ENCODE data around the gene BCL7B. TPM values are rescaled to one million over a fixed set of nuclear protein-coding genes. Genes with fewer than 3 reads are reported as not detected.

Gene BCL7B
- total RNA-seq, 1 donor from 2014 or later, result 52.8 TPM

- no peak for TF ChIP-seq CTCF (IDR thresholded peaks at IDR 0.05)
- Histone ChIP-seq H3K9me3 (no peaks in the 10 kb centered on the region), H3K27ac (peak overlapping the region; percentile 93), H3K36me3 (peaks cover 27% of the 10 kb centered on the region), H3K27me3 (ENCODE audit: low read depth) (no peaks in the 10 kb centered on the region), H3K4me3 (peak overlapping the region; percentile 87), H3K4me1 (peaks cover 55% of the 10 kb centered on the region)
- no peak for ATAC-seq
- intact Hi-C loops (cut with DNase I), result no loop called here
- peak; percentile 37 for DNase-seq
Observed at GRCh38 chr7:73519867-73520672, 37.4 kb downstream of the BCL7B start.

- intact Hi-C loops (cut with DNase I), result no loop called here
- H3K4me3 ChIP-seq, result peak overlapping the region; percentile 87
- TF ChIP-seq CTCF (IDR thresholded peaks at IDR 0.05), result no peak
- H3K9me3 ChIP-seq, result no peaks in the 10 kb centered on the region
- H3K27ac ChIP-seq, result no peak overlapping the region
- ATAC-seq (no peak), DNase-seq (peak; percentile 13)
- peaks cover 56% of the 10 kb centered on the region for H3K4me1 ChIP-seq
- no peaks in the 10 kb centered on the region for H3K27me3 ChIP-seq (ENCODE audit: low read depth)
- H3K36me3 ChIP-seq, result peaks cover 43% of the 10 kb centered on the region
Observed at GRCh38 chr7:73518470-73518869, 39.0 kb downstream of the BCL7B start.

GRCh38 chr7:73517241-73517995 is 40.1 kb downstream of the BCL7B start:
- ATAC-seq, result no peak
- H3K9me3 ChIP-seq, result no peaks in the 10 kb centered on the region
- peaks cover 53% of the 10 kb centered on the region for H3K36me3 ChIP-seq
- no peak overlapping the region for H3K4me3 ChIP-seq
- H3K27me3 ChIP-seq (ENCODE audit: low read depth), result no peaks in the 10 kb centered on the region
- intact Hi-C loops (cut with DNase I), result no loop called here
- TF ChIP-seq CTCF (IDR thresholded peaks at IDR 0.05), result no peak
- H3K4me1 ChIP-seq, result peaks cover 57% of the 10 kb centered on the region
- DNase-seq, result no peak
- peak overlapping the region; percentile 31 for H3K27ac ChIP-seq

- Histone ChIP-seq H3K4me3 (no peak overlapping the region), H3K4me1 (peaks cover 50% of the 10 kb centered on the region), H3K9me3 (no peaks in the 10 kb centered on the region), H3K27me3 (ENCODE audit: low read depth) (no peaks in the 10 kb centered on the region), H3K27ac (no peak overlapping the region), H3K36me3 (peaks cover 63% of the 10 kb centered on the region)
- DNase-seq (no peak), ATAC-seq (no peak)
- no peak for TF ChIP-seq CTCF (IDR thresholded peaks at IDR 0.05)
- intact Hi-C loops (cut with DNase I), result no loop called here
Observed at GRCh38 chr7:73515178-73515577, 42.3 kb downstream of the BCL7B start.

GRCh38 chr7:73512018-73512780 is 45.3 kb downstream of the BCL7B start:
- TF ChIP-seq CTCF (IDR thresholded peaks at IDR 0.05), result no peak
- no peak for ATAC-seq
- intact Hi-C loops (cut with DNase I), result no loop called here
- no peak for DNase-seq
- peaks cover 20% of the 10 kb centered on the region for H3K4me1 ChIP-seq
- H3K27me3 ChIP-seq (ENCODE audit: low read depth), result no peaks in the 10 kb centered on the region
- H3K4me3 ChIP-seq, result no peak overlapping the region
- H3K36me3 ChIP-seq, result peaks cover 87% of the 10 kb centered on the region
- no peaks in the 10 kb centered on the region for H3K9me3 ChIP-seq
- H3K27ac ChIP-seq, result no peak overlapping the region
